RWPE2 (cell line): Measurements from ENCODE around the gene ARMCX2.
"Not testable (repeated sequence)": the region's sequence is repeated elsewhere in the genome, so short reads cannot be mapped to it uniquely, and the experiment has no call there.

Experiments
- ATAC-seq: fragments of 200-7000 bp; cut with Tn5 transposase; 3 replicates; pipeline ENCODE4 v1.9.1; 2021; ENCODE audit warnings: low read depth
- DNase-seq: peaks from one replicate; pipeline ENCODE4 v3.0.0-alpha.2; 2020; ENCODE audit warnings: low spot score
- H3K27ac ChIP-seq: fragments of 450-650 bp; 2 replicates; pipeline ENCODE4 v1.5.1; 2017; ENCODE audit warnings: mild to moderate bottlenecking; ENCODE audit not compliant: poor library complexity, severe bottlenecking
- H3K27me3 ChIP-seq: fragments of 250-450 bp; sonication (Bioruptor Pico); 2 replicates; pipeline ENCODE4 v1.5.1; 2021; ENCODE audit warnings: mild to moderate bottlenecking, moderate library complexity; ENCODE audit not compliant: insufficient read depth, poor library complexity, severe bottlenecking
- H3K36me3 ChIP-seq: fragments of 250-450 bp; sonication (Bioruptor Pico); 2 replicates; pipeline ENCODE4 v1.5.1; 2020; ENCODE audit warnings: low read depth, mild to moderate bottlenecking, moderate library complexity
- H3K4me1 ChIP-seq: fragments of 250-450 bp; sonication (Bioruptor Pico); 2 replicates; pipeline ENCODE4 v1.5.1; 2021; ENCODE audit warnings: mild to moderate bottlenecking, moderate library complexity; ENCODE audit not compliant: insufficient read depth, poor library complexity, severe bottlenecking
- H3K4me3 ChIP-seq: fragments of 250-450 bp; sonication (Bioruptor Pico); 2 replicates; pipeline ENCODE4 v1.5.1; 2021; ENCODE audit warnings: mild to moderate bottlenecking, moderate library complexity; ENCODE audit not compliant: severe bottlenecking
- H3K9me3 ChIP-seq: fragments of 250-450 bp; sonication (Bioruptor Pico); 2 replicates; pipeline ENCODE4 v1.5.1; 2021; ENCODE audit warnings: mild to moderate bottlenecking, moderate library complexity; ENCODE audit not compliant: severe bottlenecking
- CTCF ChIP-seq: fragments of 450-650 bp; IDR thresholded peaks from one replicate; pipeline ENCODE4 v1.5.1; 2017; ENCODE audit warnings: mild to moderate bottlenecking, moderate library complexity; ENCODE audit not compliant: poor library complexity, severe bottlenecking

ARMCX2 gene

GRCh38 chrX:101668143-101668542 is 8.5 kb upstream of the ARMCX2 start:
- Histone ChIP-seq H3K4me1 (no peaks in the 10 kb centered on the region), H3K9me3 (no peaks in the 10 kb centered on the region), H3K27me3 (no peaks in the 10 kb centered on the region), H3K4me3 (no peak overlapping the region), H3K36me3 (no peaks in the 10 kb centered on the region), H3K27ac (no peak overlapping the region)
- DNase-seq (no peak), ATAC-seq (no peak)
- TF ChIP-seq CTCF: no peak

GRCh38 chrX:101658661-101659491 is 774 bp downstream of the ARMCX2 start:
- Histone ChIP-seq H3K9me3 (no peaks in the 10 kb centered on the region), H3K4me3 (peak overlapping the region; percentile 37), H3K27me3 (no peaks in the 10 kb centered on the region), H3K36me3 (no peaks in the 10 kb centered on the region), H3K4me1 (no peaks in the 10 kb centered on the region), H3K27ac (no peak overlapping the region)
- peak; percentile 87 for ATAC-seq
- TF ChIP-seq CTCF: no peak
- no peak for DNase-seq

DNA sequence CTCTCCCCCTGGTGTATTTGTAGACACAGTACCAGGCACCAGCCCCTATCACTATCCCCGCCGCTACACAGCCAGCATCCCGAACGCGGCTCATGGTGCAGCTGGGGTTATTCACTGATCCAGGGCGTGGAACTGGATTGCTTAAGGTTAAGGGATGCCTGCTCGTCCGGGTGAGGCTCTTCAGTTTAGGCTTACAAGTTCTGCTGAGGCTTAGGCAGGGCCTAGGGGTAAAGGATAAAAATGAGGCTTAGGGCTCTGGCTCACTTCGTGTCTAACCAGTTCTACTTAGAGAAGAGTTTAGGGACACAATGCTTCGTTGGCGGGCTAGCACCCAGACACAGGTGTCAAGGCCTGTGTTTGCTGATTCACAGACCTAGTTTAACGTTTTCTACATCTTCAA is 2.2 kb downstream of the ARMCX2 start:
- DNase-seq (no peak), ATAC-seq (no peak)
- H3K27ac ChIP-seq: no peak overlapping the region
- H3K4me3 ChIP-seq: no peak overlapping the region
- H3K36me3 ChIP-seq: no peaks in the 10 kb centered on the region
- H3K4me1 ChIP-seq: no peaks in the 10 kb centered on the region
- H3K27me3 ChIP-seq: no peaks in the 10 kb centered on the region
- no peak for TF ChIP-seq CTCF
- H3K9me3 ChIP-seq: no peaks in the 10 kb centered on the region

- no peak for TF ChIP-seq CTCF
- Histone ChIP-seq H3K27ac (no peak overlapping the region), H3K9me3 (no peaks in the 10 kb centered on the region), H3K27me3 (no peaks in the 10 kb centered on the region), H3K4me3 (no peak overlapping the region), H3K4me1 (no peaks in the 10 kb centered on the region), H3K36me3 (no peaks in the 10 kb centered on the region)
- ATAC-seq (no peak), DNase-seq (no peak)
Measured at GRCh38 chrX:101656817-101657216, 2.8 kb downstream of the ARMCX2 start.

- no peak overlapping the region for H3K4me3 ChIP-seq
- DNase-seq (no peak), ATAC-seq (no peak)
- no peaks in the 10 kb centered on the region for H3K4me1 ChIP-seq
- H3K27me3 ChIP-seq: no peaks in the 10 kb centered on the region
- H3K27ac ChIP-seq: no peak overlapping the region
- H3K9me3 ChIP-seq: no peaks in the 10 kb centered on the region
- no peak for TF ChIP-seq CTCF
- H3K36me3 ChIP-seq: no peaks in the 10 kb centered on the region
Measured at GRCh38 chrX:101655534-101655933, 4.1 kb downstream of the ARMCX2 start.

- H3K4me1 ChIP-seq, DNase-seq, H3K27me3 ChIP-seq, H3K27ac ChIP-seq, H3K9me3 ChIP-seq, ATAC-seq, H3K36me3 ChIP-seq, H3K4me3 ChIP-seq: not testable (repeated sequence)
Measured at GRCh38 chrX:101647716-101648115, 11.9 kb downstream of the ARMCX2 start.
